ENCODE data around the gene BTBD18.

BTBD18 gene

DNA sequence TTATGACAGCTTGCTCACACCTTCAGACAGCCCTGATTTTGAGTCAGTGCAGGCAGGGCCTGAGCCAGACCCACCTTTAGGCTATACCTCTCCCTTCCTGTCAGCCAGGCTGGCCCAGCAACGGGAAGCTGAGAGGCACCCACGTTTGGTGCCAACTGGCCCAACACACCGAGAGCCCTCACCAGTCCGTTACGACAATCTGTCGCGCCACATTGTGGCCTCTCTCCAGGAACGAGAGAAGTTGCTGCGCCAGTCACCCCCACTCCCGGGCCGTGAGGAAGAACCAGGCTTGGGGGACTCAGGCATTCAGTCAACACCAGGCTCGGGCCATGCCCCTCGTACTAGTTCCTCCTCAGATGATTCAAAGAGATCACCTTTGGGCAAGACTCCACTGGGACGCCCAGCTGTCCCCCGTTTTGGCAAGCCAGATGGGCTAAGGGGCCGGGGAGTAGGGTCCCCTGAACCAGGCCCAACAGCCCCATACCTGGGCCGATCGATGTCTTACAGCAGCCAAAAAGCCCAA lies 52.7 kb downstream of the BTBD18 start:
- no peak overlapping the region for H3K4me3 ChIP-seq (IDR thresholded peaks at IDR 0.05; ENCODE audit: insufficient read depth, low read depth, low read length)
- no peak overlapping the region for H3K27ac ChIP-seq
- no peak overlapping the region for H3K9ac ChIP-seq
- no peak overlapping the region for H3K4me2 ChIP-seq
- no peaks in the 10 kb centered on the region for H3K27me3 ChIP-seq (ENCODE audit: insufficient read depth, low read depth)
- TF ChIP-seq, protein P1, sequence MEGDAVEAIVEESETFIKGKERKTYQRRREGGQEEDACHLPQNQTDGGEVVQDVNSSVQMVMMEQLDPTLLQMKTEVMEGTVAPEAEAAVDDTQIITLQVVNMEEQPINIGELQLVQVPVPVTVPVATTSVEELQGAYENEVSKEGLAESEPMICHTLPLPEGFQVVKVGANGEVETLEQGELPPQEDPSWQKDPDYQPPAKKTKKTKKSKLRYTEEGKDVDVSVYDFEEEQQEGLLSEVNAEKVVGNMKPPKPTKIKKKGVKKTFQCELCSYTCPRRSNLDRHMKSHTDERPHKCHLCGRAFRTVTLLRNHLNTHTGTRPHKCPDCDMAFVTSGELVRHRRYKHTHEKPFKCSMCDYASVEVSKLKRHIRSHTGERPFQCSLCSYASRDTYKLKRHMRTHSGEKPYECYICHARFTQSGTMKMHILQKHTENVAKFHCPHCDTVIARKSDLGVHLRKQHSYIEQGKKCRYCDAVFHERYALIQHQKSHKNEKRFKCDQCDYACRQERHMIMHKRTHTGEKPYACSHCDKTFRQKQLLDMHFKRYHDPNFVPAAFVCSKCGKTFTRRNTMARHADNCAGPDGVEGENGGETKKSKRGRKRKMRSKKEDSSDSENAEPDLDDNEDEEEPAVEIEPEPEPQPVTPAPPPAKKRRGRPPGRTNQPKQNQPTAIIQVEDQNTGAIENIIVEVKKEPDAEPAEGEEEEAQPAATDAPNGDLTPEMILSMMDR (conservative IDR thresholded peaks at IDR 0.05; ENCODE audit: low read depth, low read length) = no peak
- H3K79me2 ChIP-seq (ENCODE audit: insufficient read depth, low read depth) = no peaks in the 10 kb centered on the region
- no peaks in the 10 kb centered on the region for H3K4me1 ChIP-seq (ENCODE audit: low read depth, poor library complexity, severe bottlenecking)
- H3K36me3 ChIP-seq (ENCODE audit: insufficient read depth) = peaks cover 7% of the 10 kb centered on the region; the same call in 1 of the 2 replicates
- H2AFZ ChIP-seq (ENCODE audit: low read depth) = no peak overlapping the region
- H4K20me1 ChIP-seq (ENCODE audit: insufficient read depth) = no peaks in the 10 kb centered on the region
